GM18909 (cell line): ENCODE measurements around the gene CARHSP1.
"Not testable (repeated sequence)": the region's sequence is repeated elsewhere in the genome, so short reads cannot be mapped to it uniquely, and the experiment has no call there.

Experiments used
- ATAC-seq: cut with Tn5 transposase; IDR thresholded peaks from one replicate; pipeline ENCODE4 v1.9.1; 2021; ENCODE audit warnings: mild to moderate bottlenecking; ENCODE audit not compliant: unreplicated experiment, poor library complexity

Gene CARHSP1

DNA sequence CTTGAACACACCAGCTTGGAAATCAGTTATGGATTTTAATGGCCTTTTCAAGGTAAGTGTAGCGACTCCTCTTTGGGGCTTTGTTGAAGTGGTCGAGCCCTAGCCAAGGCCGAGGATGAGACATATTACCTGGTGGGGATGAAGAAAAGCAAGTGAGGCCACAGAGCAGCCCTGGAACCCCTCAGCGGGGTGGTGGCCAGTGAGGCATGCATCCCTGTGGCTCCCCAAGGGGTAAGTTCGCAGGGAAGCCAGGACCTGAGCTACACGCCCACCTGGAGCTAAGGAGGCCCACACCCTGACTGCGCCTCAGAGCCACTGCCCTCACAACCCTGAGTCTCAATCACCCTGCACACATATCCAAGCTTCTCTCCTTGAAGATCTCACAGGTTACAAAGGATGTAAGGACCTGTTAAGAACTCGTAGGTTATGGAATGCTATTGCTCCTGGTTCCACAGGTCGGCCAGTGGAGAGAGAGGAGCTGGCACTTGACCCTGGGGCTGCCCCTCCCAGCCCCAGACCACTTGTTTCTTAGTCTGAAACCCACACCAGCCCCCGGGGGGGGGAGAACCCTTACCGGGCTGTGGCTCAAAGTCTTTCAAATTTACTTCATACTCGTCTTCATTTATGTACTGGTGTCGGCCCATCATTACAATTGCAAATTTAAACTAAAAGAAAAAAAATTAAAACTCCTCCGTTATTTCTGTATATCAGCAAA is 25.3 kb upstream of the CARHSP1 start:
- no peak for ATAC-seq

DNA sequence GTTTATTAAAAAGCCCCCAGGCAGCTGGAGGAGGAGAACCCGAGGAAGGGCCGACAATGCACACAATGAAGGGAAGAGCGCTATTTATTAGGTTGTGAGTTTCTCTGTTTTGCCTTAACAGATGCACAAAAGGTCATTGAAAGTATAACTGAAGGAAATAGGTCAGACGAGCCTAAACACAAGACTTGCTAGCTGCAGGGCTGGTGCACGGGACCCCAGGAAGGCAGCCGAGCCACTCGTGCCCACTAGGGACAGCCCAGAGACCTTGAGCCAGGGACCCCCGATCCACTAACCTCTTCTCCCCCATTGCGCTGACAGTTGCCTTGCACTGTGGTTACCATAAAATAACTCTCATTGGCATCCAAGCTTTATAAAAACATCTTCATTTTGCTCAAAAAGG is 24.6 kb upstream of the CARHSP1 start:
- ATAC-seq, result no peak

DNA sequence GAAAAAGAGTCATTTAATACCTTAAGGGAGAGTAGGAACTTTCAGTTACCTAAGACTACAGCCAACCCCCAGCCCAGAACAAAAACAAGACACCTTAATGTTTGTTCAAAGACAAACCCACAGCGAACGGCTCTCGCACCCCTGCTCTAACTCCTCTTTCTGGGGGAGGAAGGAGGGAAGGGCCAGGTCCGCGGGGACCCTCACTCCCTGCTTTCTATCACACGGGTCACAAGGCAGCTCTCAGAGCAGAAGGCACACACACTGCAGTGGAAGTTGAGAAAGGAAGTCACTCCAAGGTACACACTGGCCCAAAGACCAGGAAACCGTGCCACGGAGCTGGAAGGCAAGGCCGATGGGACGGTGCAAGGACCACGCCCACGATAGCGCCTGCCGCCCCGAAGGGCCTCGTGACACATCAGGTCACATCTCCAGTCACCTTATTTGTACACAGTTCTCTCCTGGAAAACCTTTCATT is 23.3 kb upstream of the CARHSP1 start:
- peak; percentile 37 for ATAC-seq

DNA sequence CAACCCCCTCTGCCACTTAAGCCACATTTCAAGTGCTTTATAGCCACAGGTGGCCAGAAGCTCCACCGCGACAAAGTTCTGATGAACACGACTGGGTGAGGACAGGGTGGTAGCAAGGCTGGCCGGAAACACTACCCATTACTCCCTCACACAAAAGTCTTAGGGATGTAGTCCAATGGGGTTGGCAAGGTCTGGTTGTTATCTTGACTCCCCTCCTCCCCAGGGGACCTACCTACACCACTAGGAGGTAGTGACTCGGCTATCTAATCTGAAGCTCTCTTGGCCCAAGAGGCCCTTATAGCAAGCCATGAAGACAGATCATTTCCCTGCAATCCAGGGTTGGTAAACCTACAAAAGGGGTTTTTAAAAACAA is 21.7 kb upstream of the CARHSP1 start:
- ATAC-seq, result no peak

DNA sequence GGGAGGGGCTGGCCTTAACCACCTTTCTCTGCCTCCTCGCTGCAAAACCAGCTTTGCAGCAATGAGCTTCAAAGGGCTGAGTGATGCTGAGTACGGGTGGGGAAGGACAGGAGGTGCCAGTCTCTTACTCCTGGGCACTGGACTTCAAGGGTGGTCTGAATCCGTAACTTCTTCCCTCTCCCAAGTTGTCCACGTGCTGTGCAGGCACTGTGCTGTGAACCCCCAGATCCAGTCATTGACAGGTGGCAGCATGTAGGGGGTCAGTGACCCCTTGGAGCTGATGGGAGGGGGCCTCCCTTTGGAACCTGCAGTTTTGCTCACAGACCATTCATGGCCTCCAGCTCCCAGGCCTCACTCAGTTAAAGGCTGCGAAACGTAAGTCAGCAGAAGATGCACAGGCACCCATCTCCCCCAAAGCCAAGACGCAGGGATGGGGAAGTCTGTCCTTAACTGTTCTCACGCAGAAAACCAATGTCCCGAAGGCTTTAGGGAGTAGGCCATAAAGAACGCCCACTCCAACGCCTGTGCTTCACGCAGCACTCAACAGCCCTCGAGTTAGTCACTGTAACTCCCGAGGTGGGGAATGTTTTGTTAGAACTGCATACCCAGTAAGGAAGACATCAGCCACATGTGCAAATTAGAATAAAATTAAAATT is 21.2 kb upstream of the CARHSP1 start:
- ATAC-seq, result no peak

DNA sequence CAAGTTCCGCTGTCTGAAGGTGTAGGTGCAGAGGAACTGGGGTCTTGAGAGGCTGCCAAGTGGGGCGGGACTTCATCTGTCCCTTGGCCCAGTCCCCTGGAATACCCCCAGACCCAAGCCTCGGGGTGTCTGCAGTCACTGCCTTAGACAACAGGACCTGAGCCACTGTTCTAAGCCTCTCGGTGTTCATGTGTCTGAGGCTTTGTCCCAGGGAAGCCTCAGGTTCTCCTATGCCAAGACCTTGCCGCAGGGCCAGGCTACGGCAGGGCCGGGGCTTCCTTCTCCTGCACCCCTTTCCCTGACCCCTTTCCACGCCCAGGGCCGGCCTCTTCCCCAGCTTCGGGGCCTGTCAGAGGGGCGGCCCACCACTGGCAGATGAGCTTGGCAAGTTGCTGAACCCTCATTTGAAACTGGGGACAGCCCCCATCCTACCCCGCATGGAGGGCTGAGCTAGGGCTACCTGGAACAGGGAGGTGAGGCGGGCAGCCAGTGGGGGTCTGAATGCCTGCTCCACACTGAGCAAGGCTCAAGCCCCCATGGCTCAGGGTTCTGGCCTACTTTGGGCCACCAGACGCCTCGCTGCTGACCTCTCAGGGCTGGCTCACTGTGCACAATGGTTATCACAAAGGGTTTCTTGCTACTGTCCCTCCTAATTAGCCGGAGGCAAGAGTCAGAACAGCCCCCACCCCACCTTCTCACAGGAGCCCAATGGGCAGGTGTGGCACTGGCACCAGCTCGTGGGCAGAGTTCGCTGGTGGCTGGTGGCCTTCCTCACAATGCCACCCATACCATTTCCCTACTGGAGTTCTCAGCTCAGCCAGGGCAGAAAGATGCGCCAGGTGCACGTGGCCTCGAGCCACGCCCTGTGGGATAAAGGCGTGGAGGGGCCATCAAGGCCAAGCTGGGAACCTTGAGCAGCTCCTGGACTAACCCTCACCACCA is 20.4 kb upstream of the CARHSP1 start:
- ATAC-seq, result no peak

DNA sequence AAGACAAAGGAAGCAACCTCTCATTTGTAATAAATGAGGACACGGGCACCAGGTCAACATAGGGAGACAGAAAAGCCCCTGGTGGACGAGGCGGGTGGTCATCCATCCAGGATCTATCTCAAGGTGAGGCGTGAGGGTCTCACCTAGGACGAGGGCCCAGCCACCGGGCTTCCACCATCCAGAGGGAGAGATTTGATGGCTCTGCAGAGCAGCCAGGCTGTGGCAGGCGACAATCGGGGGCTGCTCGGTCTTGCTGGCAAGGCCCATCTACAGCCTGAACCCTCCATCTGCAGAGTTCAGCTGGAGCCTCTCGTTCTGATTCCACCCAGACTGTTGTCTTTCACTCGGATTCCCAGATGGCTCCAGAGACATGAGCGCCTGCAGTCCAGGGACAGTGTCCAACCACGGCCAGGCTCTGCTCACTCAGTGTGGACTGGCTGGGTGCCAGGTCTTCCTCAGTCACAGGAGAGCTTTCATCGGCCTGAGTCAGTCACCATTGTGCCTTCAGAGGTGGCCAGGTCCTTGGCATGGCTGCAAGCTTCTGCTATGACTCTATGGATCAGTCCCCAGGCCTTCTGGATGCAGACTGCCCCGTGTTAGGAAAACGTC is 19.2 kb upstream of the CARHSP1 start:
- ATAC-seq, result no peak

DNA sequence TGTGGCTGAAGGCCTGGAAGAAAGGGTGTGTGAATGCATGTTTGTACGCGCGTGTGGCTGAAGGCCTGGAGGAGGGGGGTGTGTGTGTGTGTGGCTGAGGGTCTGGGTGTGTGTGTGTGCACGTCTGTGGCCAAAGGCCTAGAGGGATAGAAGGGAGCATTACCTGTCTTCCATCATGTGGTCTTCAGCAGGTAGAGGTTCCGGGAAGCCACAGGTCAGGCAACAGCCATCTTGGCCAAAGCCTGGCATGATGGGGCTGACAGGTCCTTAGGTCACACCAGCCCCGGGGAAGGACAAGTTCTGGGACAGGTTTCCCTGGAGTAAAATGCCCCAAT is 18.6 kb upstream of the CARHSP1 start:
- ATAC-seq, result no peak

DNA sequence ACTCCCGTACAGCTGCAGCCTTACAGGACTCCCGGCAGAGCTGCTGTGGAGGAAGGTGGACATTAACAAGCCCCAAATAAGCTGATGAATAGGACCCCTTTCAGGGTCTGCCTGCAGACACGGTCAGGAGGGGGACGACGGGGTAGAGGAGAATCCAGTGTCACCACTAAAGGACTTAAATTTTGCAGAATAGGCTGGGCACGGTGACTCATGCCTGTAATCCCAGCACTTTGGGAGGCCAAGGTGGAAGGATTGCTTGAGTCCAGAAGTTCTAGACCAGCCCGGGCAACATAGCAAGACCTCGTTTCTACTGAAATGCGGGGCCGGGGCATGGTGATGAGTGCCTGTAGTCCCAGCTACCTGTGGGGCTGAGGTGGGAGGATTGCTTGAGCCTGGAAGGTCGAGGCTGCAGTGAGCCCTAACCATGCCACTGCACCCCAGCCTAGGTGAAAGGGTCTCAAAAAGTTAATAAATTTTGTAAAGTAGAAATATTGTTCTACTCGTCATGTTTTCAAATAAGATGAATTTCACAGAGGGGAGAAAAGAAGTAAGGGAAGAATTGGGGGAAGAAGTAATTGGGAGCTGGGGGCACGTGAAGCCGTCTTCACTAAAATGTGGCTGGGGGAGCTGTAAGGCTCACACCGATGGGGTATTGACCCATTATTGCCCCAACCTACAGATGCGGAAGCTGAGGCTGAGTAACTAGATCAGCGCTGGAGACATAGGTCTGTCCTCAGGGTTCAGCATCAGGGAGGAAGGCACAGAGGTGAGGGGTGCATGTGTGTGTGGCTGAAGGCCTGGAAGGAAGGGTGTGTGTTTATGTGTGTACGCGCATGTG is 18.0 kb upstream of the CARHSP1 start:
- ATAC-seq, result no peak

DNA sequence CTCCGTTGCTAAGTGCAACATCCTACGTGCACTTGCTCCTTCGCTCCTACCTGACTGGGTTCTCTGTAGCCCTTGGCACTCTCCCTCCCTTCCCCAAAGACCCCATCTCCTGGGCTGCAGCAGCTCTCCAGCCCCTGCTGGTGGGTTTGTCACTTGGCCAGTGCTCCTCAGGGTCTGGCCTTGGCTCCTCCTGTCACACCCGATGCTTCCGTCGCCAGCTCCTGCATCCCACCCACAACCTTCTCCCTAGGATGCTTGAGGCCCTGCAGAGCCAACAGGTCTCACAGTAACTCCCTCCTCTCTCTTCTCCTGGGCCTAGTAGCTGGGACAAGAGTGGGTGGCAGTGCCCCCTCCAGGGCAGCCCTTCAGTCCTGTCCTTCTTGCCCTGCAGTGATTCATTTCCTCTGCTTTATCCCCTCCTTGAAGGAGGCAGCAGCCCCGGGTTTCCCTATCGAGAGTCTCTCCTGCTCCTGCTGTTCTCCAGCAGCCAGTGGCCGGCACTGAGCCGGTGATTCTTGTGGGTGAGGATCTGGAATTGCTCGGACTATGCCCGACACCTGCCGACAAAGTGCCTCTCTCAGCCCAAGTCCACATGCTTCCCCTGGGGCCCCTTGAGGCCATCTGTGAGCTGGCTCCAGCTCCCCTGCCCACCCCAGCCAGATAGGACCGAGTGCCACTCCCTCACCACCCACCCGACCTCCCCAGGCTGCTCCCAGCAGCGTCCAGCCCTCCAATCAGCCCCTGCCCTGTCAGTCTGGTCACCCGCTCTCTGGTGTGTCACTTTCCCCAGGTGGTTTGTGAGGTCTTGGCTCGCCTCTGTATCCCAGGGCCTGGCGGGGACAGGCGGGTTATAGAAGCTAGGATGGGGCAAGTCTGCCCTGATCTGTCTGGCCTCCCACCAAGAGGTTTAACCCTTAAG is 17.1 kb upstream of the CARHSP1 start:
- no peak for ATAC-seq

DNA sequence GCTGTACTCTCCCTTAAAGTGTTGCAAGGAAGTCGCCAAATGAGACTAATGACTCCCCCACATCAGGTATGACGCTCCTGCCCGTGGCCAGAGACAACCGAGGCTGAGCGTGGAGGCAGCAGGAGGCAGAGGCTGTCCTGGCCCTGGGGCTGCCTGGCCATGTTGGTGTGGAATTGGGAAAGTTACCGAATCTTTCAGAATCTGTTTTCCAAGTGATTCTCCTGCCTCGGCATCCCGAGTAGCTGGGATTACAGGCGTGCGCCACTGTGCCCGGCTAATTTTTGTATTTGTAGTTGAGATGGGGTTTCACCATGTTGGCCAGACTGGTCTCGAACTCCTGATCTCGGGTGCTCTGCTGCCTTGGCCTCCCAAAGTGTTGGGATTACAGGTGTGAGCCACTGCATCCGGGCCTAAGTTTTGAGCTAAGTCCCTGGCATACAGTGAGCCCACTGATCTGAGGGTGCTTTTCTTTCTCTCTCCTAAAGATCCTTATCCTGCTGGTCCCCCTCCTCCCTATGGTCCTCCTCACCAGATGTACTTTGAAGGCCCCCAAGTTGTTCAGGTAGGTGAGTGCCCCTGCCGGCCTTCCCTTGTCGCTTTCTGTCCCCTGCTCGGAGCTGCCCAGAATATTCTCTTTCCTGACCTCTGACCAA is 14.0 kb upstream of the CARHSP1 start:
- ATAC-seq, result no peak

DNA sequence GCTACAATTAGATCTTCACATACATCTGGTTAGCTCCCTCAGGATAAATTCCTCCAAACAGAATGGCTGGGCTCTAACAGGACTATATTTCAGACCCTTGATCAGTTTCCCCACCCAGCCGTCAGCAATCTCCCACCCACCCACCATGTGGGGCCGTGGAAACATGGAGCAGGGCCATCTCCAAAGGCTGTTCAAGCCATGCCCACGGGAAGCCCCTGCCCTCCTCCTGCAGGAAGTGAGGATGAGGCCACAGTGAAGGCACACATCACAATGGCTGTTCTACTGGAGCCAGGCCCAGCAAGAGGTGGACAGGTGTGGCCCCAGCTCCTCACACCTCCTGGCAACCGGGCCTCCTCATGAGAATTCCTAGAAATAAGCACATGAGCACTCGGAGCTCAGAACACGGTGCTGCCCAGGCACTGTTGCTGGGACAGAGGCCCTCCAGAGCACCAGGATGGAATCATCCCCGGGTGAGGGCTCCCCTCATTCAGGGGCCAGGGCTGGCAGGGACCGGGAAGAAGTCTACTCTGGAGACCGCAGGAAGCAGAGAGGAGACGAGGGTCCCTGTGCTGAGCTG is 13.3 kb upstream of the CARHSP1 start, which contains the start of gene LITAFD:
LITAFD (plus strand) TSS at position 311 of the 577 bp plus-strand sequence. CDS start 2,005 bp downstream, outside the sequence.
- no peak for ATAC-seq

DNA sequence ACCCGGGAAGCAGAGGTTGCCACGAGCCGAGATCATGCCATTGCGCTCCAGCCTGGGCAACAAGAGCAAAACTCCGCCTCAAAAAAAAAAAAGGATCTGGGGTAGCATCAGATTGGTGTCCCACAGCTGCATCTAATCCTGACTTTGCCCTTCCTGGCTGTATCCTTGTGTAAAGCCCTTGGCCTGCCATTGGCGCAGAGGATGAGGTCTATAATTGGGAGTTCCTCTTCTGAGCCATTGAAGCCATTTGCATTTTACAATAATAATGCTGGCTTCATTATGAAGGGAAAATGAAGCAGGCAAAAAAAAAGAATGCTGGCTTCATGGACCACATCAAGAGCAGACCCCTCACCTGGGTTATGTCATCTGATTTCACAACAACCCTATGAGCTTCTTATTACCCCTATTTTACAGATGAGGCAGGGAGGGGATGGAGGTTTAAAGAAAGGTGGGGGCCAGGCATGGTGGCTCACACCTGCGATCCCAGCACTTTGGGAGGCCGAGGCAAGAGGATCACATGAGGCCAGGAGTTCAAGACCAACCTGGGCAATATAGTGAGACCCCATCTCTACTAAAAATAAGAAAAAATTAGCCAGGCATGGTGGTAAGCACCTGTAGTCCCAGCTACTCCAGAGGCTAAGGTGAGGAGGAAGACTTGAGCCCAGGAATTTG is 12.2 kb upstream of the CARHSP1 start:
- no peak for ATAC-seq

DNA sequence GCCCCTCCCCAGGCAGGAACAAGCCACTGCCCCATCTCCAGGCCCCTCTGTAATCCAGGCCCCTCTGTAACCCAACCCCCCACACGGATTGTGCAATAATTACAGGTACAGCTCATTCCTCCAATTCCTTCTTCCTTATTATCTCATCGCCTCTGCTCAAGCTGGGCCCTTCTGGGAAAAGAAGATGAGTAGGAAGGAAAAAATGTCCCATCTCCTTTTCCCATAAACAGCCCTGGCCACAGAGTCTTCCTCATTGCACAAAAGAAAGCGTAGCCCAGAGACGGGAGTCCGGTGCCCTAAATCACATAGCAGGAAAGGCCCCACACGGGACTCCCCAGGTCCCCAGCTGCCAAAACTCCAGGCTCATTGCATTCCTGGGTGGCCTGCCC is 9.7 kb upstream of the CARHSP1 start:
- ATAC-seq, result no peak

DNA sequence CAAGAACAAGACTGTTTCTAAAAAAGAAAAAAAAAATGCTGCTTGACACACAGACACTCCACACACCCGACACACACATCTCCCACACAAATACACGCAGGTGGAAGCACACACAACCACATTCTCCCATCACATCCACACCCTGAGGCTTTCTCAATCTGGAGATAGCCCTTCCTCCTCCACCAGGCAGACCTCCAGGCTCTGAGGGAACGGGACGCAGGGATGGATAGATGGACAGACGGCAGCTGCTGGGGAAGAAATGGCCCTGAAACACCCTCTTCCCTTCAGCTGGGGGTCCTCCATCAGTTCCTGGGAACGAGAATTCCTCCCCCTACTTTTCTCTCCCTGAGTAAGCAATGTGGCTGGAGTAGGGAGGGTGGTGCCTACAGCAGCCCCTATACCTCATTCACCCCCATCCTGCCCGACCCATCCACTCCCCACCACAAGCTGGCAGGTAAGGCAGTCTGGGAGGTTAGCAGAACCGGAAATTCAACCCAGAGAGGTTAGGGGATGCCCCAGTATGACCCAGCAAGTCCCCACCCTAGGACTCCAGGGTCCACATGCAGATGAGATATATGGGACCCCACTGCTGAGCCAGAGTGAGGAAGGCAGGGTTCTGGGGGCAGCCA is 9.2 kb upstream of the CARHSP1 start:
- no peak for ATAC-seq

DNA sequence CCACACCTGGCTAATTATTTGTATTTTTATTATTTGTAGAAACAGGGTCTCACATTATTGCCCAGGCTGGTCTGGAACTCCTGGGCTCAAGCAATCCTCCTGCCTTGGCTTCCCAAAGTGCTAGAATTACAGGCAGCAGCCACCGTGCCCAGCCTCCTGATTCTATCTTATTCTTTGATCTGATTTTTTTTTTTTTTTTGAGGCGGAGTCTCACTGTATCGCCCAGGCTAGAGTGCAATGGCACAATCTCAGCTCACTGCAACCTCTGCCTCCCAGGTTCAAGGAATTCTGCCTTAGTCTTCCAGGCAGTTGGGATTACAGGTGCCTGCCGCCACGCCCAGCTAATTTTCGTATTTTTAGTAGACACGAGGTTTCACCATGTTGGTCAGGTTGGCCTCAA is 6.5 kb upstream of the CARHSP1 start:
- not testable (repeated sequence) for ATAC-seq

DNA sequence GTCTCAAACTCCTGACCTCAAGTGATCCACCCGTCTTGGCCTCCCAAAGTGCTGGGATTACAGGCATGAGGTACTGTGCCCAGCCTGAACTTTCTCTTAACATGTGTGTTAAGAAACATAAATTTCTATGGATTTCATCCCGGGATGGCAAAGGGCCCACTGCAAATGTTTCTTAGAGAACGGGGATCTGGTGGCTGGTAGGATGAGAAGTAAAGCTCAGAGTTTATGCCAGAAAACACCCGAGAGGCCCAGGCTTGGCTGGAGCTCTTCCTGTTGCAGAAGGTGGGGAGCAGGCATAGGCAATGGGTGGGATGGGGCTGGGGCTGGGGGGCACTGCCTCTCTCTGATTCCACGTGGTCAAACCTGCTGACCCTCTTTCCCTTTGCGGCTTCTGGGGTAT is 5.6 kb upstream of the CARHSP1 start:
- ATAC-seq, result no peak
